C4-2B (cell line): ENCODE data around the gene EFR3B.
"Not testable (repeated sequence)": the region's sequence is repeated elsewhere in the genome, so short reads cannot be mapped to it uniquely, and the experiment has no call there.

ENCODE experiments used
- H3K27ac ChIP-seq: fragments of 450-650 bp; 2 replicates; pipeline ENCODE4 v1.5.1; 2017
- CTCF ChIP-seq: fragments of 450-650 bp; conservative IDR thresholded peaks from 2 replicates; pipeline ENCODE4 v1.5.1; 2017; ENCODE audit warnings: mild to moderate bottlenecking
- ZFX ChIP-seq: fragments of 450-650 bp; IDR thresholded peaks from 2 replicates; pipeline ENCODE4 v1.6.1; 2017

EFR3B gene

GRCh38 chr2:25002066-25002465 lies 39.8 kb upstream of the EFR3B start:
- TF ChIP-seq ZFX, result no peak
- no peak for TF ChIP-seq CTCF
- no peak overlapping the region for H3K27ac ChIP-seq

DNA sequence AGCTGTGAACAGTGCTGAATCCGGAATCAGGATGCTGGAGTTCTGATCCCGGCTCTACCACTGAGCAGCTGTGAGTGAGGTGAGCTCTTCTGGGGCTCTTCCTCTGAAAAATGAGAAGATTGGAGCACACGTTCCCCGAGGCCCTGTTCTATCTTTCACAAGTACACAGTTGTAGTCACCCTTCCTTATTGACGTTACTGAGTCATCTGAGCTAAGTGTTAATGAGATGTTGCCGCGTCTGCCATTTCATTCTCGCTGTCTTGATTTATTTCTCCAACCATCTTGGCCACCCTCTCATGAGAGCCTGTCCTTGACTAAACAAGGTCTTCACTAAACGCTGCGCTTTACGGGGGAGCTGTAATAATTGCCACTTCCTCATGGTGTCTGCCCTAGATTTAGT lies 31.9 kb upstream of the EFR3B start:
- TF ChIP-seq ZFX (no peak), CTCF (no peak)
- no peak overlapping the region for H3K27ac ChIP-seq

GRCh38 chr2:25011342-25011741 lies 30.5 kb upstream of the EFR3B start:
- not testable (repeated sequence) for H3K27ac ChIP-seq

GRCh38 chr2:25014631-25015030 lies 27.2 kb upstream of the EFR3B start:
- no peak overlapping the region for H3K27ac ChIP-seq
- TF ChIP-seq CTCF (no peak), ZFX (no peak)

GRCh38 chr2:25018681-25019080 lies 23.2 kb upstream of the EFR3B start:
- H3K27ac ChIP-seq, result no peak overlapping the region
- TF ChIP-seq CTCF (no peak), ZFX (no peak)

- TF ChIP-seq ZFX, result no peak
- TF ChIP-seq CTCF, result no peak
These were observed 20.0 kb upstream of the EFR3B start for GRCh38 chr2:25021791-25022362.

DNA sequence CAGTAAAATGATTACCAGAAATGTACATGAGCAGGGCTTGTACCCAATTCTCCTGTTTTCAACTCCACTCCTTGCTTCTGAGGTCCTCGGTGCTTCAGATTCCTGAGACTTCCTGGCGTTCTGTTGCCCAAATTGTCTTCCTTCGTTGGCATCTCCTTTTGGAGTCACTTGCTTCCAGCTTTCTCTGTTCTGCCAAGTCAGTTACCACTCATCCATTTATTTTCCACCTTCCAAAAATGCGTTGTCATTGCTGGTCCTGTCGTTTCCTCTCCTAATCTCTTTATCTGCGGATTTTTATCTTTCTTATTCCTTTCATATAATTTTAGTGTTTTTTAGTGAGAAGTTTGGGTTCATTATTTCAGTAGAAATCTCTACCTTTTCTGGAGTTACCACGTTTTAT lies 18.5 kb upstream of the EFR3B start:
- TF ChIP-seq CTCF (no peak), ZFX (no peak)

More at GRCh38 chr2:25021791-25022362, 20.0 kb upstream of the EFR3B start:
- H3K27ac ChIP-seq, result no peak overlapping the region

GRCh38 chr2:25025229-25026007 lies 16.5 kb upstream of the EFR3B start:
- TF ChIP-seq ZFX, result no peak
- no peak for TF ChIP-seq CTCF
- no peak overlapping the region for H3K27ac ChIP-seq

More for the DNA sequence above, 18.5 kb upstream of the EFR3B start:
- no peak overlapping the region for H3K27ac ChIP-seq
